Activated T-cell treated with anti-CD3 and anti-CD28 coated beads for 4 hours (primary cell): ENCODE data around the gene MLXIP.
"Not testable (repeated sequence)": the region's sequence is repeated elsewhere in the genome, so short reads cannot be mapped to it uniquely, and the experiment has no call there.

Experiments
- DNase-seq: peaks from one replicate; pipeline ENCODE4 v3.0.0-alpha.2; 2020

MLXIP gene

DNA sequence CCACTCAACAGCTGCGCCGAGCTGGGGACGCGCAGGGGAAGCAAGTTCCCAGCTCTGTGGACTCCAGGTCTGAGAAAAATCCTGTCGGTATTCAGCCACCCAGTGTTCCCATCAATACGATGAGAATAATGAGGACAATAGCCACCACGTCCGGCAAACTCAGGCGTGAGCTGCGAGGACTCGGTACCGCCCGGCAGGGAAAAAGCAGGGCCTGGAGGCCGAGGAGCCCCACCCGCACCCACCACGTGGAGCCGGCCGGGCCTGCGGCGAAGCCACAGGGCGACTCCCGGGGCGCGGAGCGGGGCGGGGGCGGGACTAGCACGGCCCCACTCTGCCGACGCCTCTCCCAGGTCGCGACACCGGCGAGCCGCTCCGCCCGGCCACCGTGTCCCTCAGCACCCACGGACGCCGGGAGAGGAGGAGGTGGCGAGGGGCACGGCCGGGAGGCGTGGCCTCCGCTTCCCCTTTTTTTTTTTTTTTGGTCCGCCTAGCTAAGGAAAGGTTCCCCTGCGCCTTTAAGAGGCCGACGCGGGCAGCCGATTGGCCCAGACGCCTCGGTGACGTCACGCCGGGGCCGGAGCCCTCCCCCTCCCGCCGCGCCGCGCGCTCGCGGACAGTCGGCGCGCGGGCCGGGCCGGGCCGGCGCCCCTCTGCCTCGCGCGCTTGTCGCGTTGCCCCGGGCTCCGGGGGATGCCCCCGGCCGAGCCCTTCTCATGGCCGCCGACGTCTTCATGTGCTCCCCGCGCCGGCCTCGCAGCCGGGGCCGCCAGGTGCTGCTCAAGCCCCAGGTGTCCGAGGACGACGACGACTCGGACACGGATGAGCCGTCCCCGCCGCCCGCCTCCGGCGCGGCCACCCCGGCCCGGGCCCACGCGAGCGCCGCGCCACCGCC is at the start of gene MLXIP:
TSS of gene MLXIP (plus strand) at position 616 of the 892 bp plus-strand sequence. CDS start at position 714, 98 bp downstream.
- DNase-seq: peak; percentile 82

- no peak for DNase-seq
Observed at GRCh38 chr12:122028905-122029560, 49.5 kb upstream of the MLXIP start.

DNA sequence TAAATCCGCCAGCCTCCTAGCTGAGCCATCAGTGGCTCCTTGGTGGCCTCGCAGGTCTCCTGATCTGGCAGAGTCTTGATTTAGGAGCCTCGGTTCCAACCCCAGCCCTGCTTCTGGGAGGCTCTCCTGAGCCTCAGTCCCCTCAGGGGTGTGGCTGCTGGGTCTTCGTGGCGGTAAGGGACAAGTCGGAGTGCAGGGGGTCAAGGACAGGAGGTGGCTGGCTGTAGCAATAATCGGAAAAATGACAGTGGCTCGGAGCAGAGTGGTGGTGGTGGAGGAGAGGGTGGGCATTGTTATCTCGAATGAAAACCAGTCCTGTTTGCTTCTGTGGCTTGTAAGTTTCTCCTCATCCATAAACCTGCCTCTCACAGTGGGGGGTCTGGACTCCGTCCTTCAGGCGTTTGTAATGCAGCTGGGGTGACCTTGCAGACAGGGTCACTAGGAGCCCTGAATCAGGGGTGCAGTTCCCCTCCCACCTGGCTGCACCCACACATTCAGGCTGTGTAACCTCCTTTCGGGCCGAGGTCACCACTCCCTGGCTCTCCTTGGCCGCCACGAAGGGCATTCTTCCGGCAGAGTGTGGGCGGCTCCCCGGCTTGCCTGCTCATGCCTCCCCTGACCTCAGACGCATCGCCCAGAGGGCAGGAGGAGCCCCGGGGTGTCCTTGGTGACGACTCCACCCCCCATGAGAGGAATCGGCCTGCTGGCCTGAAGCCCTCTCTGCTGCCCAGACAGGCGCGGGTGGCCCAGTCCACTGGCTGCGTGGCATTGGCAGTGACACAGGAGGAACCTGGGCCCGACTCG is 48.7 kb upstream of the MLXIP start:
- DNase-seq: no peak

- DNase-seq: no peak
Observed at GRCh38 chr12:122030424-122031035, 48.0 kb upstream of the MLXIP start.

DNA sequence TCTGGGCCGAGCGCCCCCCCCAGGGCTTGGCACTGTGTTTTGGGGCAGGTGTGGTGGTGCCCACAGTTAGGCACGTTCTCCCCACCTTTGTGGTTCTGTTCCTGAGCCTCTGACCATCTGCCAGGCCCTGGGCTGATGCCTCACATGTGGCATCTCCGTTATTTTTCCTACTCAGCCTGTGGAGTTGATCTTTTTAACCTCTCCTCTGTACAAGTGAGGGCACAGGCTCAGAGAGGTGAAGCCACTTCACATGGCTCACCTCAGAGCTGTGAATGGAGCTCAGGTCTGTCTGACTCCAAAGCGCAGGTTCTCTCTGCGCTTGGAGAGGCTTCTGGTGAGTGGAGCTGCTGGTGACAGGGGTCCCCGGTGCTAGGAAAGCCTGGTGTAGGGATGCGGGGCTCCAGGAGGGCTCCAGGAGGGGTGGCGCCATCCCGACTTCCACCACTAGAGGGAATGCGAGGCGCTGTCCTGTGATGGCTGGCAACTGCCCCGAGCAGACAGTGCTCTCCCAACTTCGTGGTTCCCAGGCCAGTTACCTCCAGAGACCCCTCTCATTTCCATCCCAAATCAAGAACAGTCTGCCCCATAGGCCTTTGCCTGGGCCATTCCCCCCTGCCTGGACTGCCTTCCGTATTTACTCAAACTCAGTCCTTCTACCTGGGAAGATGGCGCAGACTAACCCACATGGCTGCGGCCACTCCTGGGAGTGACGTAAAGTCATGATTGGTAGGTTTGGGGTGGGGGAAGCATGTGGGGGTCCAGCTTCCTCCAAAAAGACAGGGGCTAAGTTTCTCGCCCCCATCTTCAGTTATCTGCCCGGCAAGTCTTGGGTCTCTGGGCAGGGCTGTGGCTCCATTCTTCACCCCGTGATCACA is 47.0 kb upstream of the MLXIP start:
- DNase-seq: peak; percentile 39

DNA sequence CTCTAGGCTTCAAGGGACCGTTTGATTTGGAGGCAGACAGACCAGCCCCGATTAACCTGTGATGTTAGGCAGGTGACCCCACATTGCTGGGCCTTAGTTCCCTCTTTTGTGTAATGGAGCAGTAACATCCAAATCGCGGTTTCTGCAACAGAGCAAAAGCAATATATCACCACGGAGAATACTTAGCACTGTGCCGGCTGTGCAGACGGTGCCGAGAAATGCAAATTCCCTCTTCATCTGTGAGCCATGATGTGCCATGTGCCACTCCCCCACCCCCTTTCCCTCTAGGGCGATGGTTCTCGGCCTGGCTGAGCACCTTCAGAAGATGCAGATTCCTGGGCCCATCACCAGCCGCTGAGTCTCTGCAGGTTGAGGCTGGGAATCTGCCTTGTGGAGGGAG is 46.0 kb upstream of the MLXIP start:
- no peak for DNase-seq

- no peak for DNase-seq
Observed at GRCh38 chr12:122035292-122035691, 43.3 kb upstream of the MLXIP start.

DNA sequence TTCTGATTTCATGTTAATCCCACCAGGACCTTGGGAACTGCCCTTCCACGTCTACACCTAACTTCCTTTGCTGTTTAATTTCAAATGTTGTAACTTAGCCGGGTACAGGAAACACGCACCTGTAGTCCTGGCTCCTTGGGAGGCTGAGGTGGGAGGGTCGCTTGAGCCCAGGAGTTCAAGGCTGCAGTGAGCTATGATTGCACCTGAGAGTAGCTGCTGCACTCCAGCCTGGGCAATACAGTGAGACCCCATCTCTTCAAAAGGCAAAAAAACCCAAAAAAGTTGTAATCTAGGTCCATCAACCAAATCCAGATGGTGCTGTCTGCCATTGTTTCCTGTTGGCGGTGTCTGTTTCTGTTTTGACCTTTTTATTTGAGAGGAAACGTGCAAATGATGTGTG is 42.4 kb upstream of the MLXIP start:
- no peak for DNase-seq

- DNase-seq: no peak
Observed at GRCh38 chr12:122040579-122041386, 37.8 kb upstream of the MLXIP start.

DNA sequence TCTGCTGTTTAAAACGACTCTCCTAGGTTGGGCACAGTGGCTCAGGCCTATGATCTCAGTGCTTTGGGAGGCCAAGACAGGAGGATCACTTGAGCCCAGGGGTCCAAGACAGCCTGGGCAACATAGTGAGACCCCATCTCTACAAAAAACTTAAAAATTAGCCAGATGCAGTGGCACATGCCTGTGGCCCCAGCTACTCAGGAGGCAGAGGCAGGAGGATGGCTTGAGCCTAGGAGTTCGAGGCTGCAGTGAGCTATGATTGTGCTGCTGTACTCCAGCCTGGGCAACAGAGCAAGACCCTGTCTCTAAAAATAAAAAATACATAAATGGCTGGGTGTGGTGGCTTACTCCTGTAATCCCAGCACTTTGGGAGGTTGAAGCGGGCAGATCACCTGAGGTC is 37.1 kb upstream of the MLXIP start:
- DNase-seq: not testable (repeated sequence)

DNA sequence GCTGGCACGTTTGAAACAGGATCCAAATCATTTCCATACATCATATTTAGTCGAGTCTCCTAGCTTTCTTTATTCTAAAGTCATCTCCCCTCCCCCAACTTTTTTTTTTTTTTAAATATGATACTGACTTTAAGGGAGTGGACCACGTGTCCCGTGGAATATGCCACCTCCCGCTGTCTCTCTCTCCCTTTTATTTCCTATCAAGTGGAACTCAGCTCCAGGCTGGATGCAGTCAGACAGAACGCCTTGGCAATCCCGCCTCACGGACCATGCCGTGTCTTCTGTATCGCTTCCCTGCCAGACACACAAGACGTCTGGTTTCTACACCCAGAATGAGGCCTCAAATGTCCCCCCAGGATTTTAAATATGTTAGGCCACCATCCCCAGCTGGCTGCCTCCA is 35.6 kb upstream of the MLXIP start:
- DNase-seq: no peak

DNA sequence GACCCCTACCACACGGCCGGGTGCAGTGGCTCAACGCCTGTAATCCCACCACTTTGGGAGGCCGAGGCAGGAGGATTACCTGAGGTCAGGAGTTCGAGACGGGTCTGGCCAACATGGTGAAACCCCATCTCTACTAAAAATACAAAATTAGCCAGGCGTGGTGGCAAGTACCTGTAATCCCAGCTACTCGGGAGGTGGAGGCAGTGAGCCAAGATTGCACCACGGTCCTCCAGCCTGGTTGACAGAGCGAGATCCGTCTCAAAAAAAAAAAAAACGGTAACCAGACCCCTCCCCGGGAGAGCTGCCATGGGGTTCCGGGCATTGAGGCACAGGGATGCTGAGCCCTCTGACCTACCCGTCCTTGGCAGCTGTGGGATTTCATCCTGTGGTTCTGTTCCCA is 35.1 kb upstream of the MLXIP start:
- no peak for DNase-seq

- DNase-seq: no peak
Observed at GRCh38 chr12:122045262-122045661, 33.3 kb upstream of the MLXIP start.

DNA sequence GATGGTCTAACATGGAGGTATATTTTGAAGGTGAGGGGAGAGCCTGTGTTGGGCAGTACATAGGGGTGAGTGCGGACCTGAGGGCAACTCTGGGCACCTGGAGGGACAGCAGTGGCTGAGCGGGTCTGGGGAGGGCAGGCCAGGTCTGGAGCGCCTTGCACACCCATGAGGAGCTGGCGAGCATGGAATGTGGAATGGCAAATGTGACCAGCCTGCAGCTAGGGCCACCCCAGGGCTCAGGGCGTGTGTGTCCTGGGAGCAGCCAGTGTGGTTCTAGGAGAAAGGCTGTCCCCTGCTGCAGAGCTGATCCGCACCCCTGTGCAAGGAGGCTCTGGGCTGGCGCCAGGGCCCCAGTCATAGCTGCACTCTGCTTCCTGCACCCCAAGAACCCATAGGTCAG is 32.4 kb upstream of the MLXIP start:
- DNase-seq: no peak

DNA sequence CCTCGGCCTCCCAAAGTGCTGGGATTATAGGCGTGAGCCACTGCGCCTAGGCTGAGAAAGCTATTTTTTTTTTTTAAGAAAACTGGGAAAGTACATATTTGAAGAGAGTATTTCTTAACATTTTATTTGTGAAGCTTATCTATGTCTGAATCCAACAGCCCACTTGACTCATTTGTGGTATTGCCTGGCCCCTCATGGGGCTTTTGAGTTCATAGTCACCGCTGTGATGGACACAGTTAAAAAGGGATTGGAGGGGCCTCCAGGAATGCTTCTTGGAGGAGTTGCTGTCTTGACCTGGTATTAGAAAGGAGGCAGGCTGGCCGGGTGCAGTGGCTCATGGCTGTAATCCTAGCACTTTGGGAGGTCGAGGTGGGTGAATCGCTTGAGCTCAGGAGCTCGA is 30.4 kb upstream of the MLXIP start:
- DNase-seq: no peak

GRCh38 chr12:122049827-122050226 is 28.7 kb upstream of the MLXIP start:
- DNase-seq: no peak

DNA sequence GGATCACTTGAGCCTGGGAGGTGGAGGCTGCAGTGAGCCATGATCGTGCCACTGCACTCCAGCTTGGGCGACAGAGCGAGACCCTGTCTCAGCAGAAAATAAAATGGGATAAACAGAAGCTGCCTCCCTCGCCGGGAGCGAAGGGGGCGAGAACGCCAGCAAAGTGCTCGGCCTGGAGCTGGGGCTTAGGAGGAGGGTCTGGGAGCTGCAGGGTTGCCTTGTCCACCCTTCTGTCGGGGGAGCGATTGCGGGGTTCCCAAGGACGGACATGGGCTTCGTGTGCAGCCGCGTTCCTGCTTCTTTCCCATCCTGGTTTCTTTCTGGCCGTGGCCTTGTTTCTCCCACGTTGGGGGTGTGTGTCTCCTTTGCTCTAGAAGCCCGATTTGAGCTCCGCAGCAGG is 27.9 kb upstream of the MLXIP start:
- no peak for DNase-seq

DNA sequence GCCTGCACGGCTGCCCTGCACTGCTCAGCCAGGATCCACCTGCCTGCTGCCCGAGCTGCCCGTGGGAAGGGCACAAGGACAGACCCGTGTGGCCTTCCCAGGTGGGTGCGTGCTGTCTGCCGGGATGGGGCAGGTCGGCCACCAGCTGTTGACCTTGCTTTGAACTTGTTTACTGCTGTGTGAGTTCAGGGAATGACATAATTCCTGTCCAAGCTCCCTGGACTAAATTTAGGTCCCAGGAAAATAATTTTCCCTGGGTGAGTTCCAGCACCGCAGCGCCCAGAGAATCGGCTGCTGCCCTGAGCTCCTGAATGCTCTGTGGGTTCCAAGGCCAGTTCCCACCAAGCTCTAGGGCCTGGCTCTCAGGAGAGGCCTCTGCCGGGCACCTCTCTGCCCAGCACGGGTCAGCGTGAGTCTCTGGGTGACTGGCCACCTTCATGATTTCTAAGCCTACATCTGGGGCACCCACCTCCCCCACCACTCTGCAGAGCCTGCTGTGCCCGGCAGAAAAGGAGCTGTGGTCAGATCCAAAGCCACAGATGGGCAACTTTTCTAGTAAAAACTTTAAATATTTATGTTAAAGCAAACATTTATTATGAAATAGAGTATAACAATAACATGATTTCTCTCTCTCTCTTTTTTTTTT is 27.2 kb upstream of the MLXIP start:
- DNase-seq: no peak

DNA sequence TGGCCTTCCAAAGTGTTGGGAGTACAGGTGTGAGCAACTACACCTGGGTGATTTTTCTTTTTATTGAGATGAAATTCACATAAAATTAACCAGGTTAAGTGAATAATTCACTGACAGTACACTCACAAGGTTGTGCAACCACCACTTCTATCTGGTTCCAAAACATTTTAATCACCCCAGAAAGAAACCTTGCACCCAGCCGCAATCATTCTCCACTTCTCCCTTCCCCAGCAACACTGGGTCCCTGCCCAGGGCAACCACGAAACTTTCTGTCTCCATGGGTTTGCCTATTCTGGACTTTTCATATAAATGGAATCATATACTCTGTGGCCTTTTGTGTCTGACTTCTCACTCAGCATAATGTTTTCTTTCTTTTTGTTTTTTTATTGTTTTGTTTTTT is 26.3 kb upstream of the MLXIP start:
- DNase-seq: no peak

DNA sequence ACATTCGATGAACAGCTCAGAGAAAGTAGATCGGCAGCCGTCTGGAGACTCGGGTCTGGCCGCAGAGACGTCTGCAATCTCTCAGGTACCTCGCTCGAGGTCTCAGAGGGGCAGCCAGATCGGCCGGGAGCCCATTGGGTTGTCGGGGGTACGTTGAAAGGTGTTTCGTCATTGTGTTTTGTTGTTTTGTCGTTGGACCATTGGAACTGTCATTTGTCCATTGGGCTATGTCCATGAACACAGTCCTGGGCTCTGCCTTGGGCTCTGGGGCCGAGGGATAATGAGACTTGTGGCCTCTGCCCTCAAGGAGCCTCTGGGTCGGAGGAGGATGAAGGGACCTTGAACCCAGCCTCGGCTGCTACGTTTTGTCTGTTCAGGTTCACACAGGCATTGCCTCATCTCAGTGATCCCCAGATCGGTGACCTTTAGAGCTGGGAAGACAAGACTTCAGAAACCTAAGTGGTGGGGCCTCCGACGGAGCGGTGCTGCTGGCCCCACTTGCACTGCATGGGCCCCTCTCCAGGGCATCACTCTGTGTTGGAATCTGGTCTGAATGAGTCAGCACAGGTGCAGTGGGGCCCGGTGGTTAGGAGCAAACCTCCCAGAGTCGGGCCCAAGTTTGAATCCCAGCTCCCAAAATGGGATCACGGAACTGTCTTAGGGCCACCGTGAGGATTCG is 23.6 kb upstream of the MLXIP start:
- no peak for DNase-seq
